WI38 (cell line): Measurements from ENCODE around the gene POU1F1.

Source experiments
- H3K4me3 ChIP-seq: 2 replicates; pipeline ENCODE4 v1.5.1; 2011; ENCODE audit warnings: low read depth, mild to moderate bottlenecking, control low read depth, low read length
- CTCF ChIP-seq: IDR thresholded peaks from 2 replicates; pipeline ENCODE4 v1.5.1; 2012; ENCODE audit warnings: low read depth, mild to moderate bottlenecking, control low read depth, low read length

Gene POU1F1

DNA sequence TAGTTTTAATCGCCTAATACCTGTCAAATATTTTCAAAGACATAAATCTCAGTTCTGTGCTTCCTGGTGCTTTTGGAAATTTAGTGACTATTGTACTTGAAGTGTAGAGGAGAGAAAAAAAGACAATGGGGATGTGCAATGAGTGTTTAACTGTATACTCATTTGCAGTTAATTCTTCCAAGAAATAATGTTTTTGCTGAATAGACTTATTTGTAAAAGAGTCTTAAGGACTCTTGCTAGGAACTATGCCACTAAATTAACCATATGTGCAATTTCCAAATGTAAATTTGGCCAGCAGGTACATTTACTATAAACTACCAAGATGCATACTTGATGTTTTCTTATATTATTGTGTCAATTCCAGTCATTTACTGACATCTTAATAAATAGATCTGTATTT, 47.3 kb downstream of the POU1F1 start:
- no peak for TF ChIP-seq CTCF

DNA sequence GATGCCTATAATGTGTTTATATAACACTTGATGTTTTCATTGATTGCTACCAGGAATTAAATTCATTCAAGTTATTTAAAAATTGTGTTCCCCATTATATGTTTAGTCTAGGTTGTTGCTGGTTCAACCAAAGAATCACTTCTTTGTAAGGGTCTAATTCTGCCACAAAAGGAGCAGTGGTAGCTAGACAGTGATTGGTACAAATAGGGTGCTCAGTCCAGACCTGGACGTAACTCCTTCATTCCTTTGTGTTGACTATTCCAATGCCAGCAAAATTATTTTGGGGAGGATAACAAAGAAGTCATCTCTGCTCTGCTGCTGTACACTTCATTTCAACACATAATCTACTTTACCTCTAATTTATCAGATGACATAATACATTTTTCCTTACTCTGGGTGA, 48.1 kb downstream of the POU1F1 start:
- H3K4me3 ChIP-seq = peak overlapping the region; percentile 98
- TF ChIP-seq CTCF = no peak

More for the DNA sequence above, 47.3 kb downstream of the POU1F1 start:
- H3K4me3 ChIP-seq = no peak overlapping the region

DNA sequence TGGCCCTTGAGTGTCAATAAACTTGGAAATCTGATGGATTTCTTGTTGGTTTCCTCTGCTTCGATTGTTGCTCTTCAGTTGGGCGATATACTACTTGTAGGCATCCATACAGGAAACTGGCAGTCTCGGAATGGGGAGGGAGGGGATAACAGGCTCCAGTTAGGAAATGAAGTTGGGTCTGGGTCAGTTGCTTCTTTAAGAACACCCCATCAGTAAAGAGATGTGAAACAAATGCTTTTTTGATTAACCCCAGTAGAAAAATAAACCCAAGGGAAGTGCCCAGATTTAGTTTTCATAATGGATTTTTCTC, 48.6 kb downstream of the POU1F1 start:
- peak overlapping the region; percentile 98 for H3K4me3 ChIP-seq
- TF ChIP-seq CTCF = no peak

DNA sequence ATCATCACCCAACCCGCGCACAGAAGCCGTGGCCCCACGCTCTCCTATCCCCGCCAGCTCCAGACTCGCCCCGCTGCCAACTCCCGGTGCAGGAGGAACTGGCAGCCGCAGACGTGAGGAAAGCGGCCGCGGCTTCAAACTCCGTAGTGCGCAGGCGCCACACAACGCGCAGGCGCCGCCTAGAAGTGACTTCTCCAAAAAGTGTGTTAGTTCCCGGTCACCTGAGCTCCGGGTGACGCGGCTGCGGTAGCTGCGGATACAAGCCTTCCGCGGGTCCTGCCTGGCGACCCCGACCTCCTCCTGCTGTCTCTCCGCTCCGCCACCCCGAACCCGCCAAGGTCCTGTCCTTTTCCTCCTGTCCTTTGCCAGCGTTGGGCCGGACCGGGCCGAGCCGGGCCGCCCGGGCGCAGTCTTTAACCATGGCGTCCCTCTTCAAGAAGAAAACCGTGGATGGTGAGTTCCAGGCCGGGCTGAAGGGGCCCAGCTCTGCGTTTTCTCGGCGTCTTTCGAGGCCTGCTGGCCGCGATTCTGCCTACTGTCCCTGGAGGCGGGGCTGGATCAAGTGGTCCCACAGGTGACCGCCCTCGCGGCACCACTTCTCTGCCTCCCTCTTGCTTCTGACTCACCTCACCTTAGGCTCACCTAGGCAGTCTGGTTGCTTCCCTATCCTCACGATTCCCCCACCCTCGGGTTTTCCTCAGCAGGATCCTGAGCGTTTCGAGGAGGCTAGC, 49.1 kb downstream of the POU1F1 start, which contains the start of gene CHMP2B:
TSS of gene CHMP2B (plus strand) at position 206 of the 731 bp plus-strand sequence. CDS start at position 420, 214 bp downstream.
- H3K4me3 ChIP-seq = peak within 1 kb of the TSS; percentile 98
- no peak for TF ChIP-seq CTCF

- H3K4me3 ChIP-seq = no peak overlapping the region
- no peak for TF ChIP-seq CTCF
These were observed 50.7 kb downstream of the POU1F1 start for GRCh38 chr3:87225659-87226058.

- H3K4me3 ChIP-seq = no peak overlapping the region
- no peak for TF ChIP-seq CTCF
These were observed 56.8 kb downstream of the POU1F1 start for GRCh38 chr3:87219611-87220010.

- no peak overlapping the region for H3K4me3 ChIP-seq
- TF ChIP-seq CTCF = no peak
These were observed 57.8 kb downstream of the POU1F1 start for GRCh38 chr3:87218560-87218959.
